GM13977 (cell line): ENCODE results near the gene PIN4.
"Not testable (repeated sequence)": the region's sequence is repeated elsewhere in the genome, so short reads cannot be mapped to it uniquely, and the experiment has no call there.

ENCODE experiments used
- DNase-seq: peaks from one replicate; pipeline ENCODE4 v3.0.0; 2012; ENCODE audit warnings: low spot score
- CTCF ChIP-seq: IDR thresholded peaks from 2 replicates; pipeline ENCODE4 v1.5.1; 2012; ENCODE audit warnings: mild to moderate bottlenecking, control low read depth; ENCODE audit not compliant: insufficient read depth; ENCODE audit errors: extremely low read depth, missing control alignments
- in situ Hi-C: fragments of 300-500 bp; cut with MboI; formaldehyde crosslinking; loops from one replicate; pipeline ENCODE4 v1.12.0; 2022; ENCODE audit warnings: low sequenced_read_pairs, low pct_unique_long_range_greater_than_20kb, mixed read lengths, inconsistent platforms; ENCODE audit not compliant: unreplicated experiment

PIN4 gene

GRCh38 chrX:72159769-72160168 lies 21.8 kb upstream of the PIN4 start:
- in situ Hi-C loops, result no loop called here
- no peak for TF ChIP-seq CTCF
- no peak for DNase-seq

- in situ Hi-C loops, result no loop called here
- DNase-seq, result no peak
- no peak for TF ChIP-seq CTCF
Measured at GRCh38 chrX:72165551-72165950, 16.0 kb upstream of the PIN4 start.

GRCh38 chrX:72169008-72169728 lies 12.4 kb upstream of the PIN4 start:
- DNase-seq, result no peak
- no peak for TF ChIP-seq CTCF
- in situ Hi-C loops, result no loop called here

- DNase-seq, in situ Hi-C loops: not testable (repeated sequence)
Measured at GRCh38 chrX:72176289-72176688, 5.3 kb upstream of the PIN4 start.

- in situ Hi-C loops, result no loop called here
- TF ChIP-seq CTCF, result no peak
- DNase-seq, result no peak
Measured at GRCh38 chrX:72176981-72177380, 4.6 kb upstream of the PIN4 start.

- TF ChIP-seq CTCF, result no peak
- no peak for DNase-seq
- in situ Hi-C loops, result no loop called here
Measured at GRCh38 chrX:72180539-72180938, 1.0 kb upstream of the PIN4 start.

- DNase-seq, result no peak
- in situ Hi-C loops, result no loop called here
- no peak for TF ChIP-seq CTCF
Measured at GRCh38 chrX:72182924-72183323, 1.4 kb downstream of the PIN4 start.
